ENCODE results near the gene TRIM24.

GRCh38 chr7:138565071-138565450 lies 105.0 kb downstream of the TRIM24 start:
- no peak for TF ChIP-seq EZH2 (IDR thresholded peaks at IDR 0.05; ENCODE audit: insufficient read depth, low read length)
- TF ChIP-seq, protein P1, sequence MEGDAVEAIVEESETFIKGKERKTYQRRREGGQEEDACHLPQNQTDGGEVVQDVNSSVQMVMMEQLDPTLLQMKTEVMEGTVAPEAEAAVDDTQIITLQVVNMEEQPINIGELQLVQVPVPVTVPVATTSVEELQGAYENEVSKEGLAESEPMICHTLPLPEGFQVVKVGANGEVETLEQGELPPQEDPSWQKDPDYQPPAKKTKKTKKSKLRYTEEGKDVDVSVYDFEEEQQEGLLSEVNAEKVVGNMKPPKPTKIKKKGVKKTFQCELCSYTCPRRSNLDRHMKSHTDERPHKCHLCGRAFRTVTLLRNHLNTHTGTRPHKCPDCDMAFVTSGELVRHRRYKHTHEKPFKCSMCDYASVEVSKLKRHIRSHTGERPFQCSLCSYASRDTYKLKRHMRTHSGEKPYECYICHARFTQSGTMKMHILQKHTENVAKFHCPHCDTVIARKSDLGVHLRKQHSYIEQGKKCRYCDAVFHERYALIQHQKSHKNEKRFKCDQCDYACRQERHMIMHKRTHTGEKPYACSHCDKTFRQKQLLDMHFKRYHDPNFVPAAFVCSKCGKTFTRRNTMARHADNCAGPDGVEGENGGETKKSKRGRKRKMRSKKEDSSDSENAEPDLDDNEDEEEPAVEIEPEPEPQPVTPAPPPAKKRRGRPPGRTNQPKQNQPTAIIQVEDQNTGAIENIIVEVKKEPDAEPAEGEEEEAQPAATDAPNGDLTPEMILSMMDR (IDR thresholded peaks at IDR 0.05; ENCODE audit: insufficient read depth, low read depth, low read length) = no peak

All from astrocyte (in vitro differentiated cells and primary cell).